Motor neuron (in vitro differentiated cells): ENCODE data around the gene INAFM2. TPM values are rescaled to one million over a fixed set of nuclear protein-coding genes. Genes with fewer than 3 reads are reported as not detected.

Source experiments
- ATAC-seq, 8 experiments: fragments of 200-7000 bp; cut with Tn5 transposase; replicated peaks in 6 of 8; 2 replicates each; pipeline ENCODE4 v1.8.0; 2021; ENCODE audit warnings: mild to moderate bottlenecking in 8 of 8, moderate library complexity in 8 of 8
- H3K27ac ChIP-seq, 2 donors: fragments of 250-450 bp; sonication (Bioruptor Pico); 2 replicates each; pipeline ENCODE4 v1.9.0; 2021; ENCODE audit warnings: antibody characterized with exemption in 2 of 2, mild to moderate bottlenecking in 2 of 2, moderate library complexity in 1 of 2
- H3K4me1 ChIP-seq, 2 donors: fragments of 250-450 bp; sonication (Bioruptor Pico); replicated peaks in 1 of 2; 2 replicates each; pipeline ENCODE4 v1.6.1; 2021; ENCODE audit warnings: antibody characterized with exemption in 2 of 2, mild to moderate bottlenecking in 2 of 2, moderate library complexity in 1 of 2
- H3K4me3 ChIP-seq, 5 donors: fragments of 250-450 bp; sonication (Bioruptor Pico); 2 replicates each; pipeline ENCODE4 v1.9.0; 2021; ENCODE audit warnings: antibody characterized with exemption in 5 of 5, mild to moderate bottlenecking in 5 of 5, moderate library complexity in 4 of 5
- WGBS, 10 experiments: fragments of 450-650 bp; shearing (Covaris generic); methylation state at CpG; one replicate each; pipeline ENCODE4 v1.0.0; 2022; 5-methylcytosine and 5-hydroxymethylcytosine counted together
- in situ Hi-C, 9 experiments: fragments of 400-800 bp; cut with MboI; loops; one replicate each; pipeline ENCODE4 v1.15.0; 2021; ENCODE audit warnings: low sequenced_read_pairs in 9 of 9, low pct_unique_long_range_greater_than_20kb in 2 of 9; ENCODE audit not compliant: unreplicated experiment in 9 of 9
- total RNA-seq, 8 experiments: library from RNA; unstranded; fragments of 300-600 nt; gene quantifications; 2 replicates each; pipeline versions ENCODE4 v1.2.3 to v1.2.4, GENCODE V29; 2022

INAFM2 gene
- total RNA-seq, 8 experiments from 2014 or later = 6.5 to 16.8 (median 13.4) TPM

DNA sequence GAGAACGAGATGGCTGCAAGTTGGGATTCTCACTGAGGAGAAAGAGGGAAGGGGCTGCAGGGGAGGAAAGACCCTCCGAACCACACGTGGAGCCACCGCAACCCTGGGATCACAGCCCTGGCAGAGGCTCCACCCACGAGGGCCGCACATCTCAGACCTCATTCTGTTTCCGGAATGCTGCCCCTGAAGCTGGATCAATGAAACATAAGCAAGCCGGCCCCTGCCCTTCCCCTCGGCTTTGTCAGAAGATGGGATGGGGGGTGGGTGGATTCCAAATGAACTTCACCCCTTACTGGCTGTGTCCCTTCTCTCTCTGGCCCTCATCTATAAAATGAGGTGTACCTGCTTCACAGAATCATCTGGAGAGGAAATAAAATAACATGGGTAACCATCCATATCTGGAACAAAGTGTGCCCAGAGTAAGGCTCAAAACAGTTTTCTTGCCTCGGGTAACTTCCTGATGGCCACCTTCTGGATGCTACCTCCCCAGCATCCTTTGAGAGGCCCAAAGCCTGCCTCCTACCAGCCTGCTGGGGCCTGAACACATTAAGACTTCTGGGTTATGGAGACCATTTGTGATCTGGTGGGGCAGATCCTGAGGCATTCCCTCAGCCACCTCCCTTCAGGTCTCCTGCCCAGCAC lies 21.9 kb downstream of the INAFM2 start:
- no peak for ATAC-seq
- no peak overlapping the region for H3K27ac ChIP-seq
- WGBS, 10 experiments = 40 to 88% (median 60%) methylated on average over 1 of the region's 10 CpGs; no CpG with 5 or more reads in 7 of the 10 experiments
- in situ Hi-C loops = no loop called here
- no peak overlapping the region for H3K4me3 ChIP-seq
- peaks cover 10% of the 10 kb centered on the region in 2 donors for H3K4me1 ChIP-seq

DNA sequence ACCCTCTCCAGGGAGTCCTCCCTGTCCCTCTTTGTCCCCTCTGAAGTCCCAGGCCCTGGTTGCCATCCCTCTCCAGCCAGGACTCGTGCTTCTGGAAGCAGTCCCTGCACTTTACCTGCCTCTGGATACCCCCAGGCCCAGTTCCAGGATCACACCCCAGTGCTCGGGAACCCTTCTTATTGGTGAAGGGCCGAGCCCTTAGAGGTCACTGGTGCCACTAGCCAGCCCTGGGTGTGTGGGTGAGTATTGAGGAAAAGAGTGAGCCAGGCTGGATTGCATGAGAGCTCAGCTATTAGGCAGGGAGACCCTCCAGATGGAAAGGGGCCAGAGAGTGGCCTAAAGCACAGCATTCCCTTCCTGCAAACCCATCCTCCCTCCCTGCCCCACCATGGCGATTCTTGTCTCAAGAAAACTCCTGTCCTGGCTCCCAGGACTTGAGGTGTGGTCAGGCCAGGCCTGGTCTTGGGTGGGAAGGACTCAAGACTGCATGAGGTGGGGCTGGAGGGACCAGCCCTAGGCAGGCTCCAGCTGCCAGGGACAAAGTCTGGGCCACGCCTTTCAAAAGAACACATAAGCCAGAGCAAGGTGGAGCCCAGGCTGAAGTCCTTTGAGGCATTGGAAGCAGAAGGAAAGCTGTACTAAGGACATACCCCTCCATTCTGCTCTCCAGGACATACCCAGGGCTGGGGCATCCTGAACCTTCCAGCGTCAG lies 22.5 kb downstream of the INAFM2 start:
- Histone ChIP-seq H3K27ac (no peak overlapping the region), H3K4me1 (peaks cover 3% of the 10 kb centered on the region in 2 donors), H3K4me3 (no peak overlapping the region)
- 20 to 100% (median 60%) methylated on average over 1 of the region's 6 CpGs; no CpG with 5 or more reads in 5 of the 10 experiments for WGBS, 10 experiments
- ATAC-seq = peak in 3 of 8 experiments; percentile 14 to 73 (median 41)
- in situ Hi-C loops = no loop called here

DNA sequence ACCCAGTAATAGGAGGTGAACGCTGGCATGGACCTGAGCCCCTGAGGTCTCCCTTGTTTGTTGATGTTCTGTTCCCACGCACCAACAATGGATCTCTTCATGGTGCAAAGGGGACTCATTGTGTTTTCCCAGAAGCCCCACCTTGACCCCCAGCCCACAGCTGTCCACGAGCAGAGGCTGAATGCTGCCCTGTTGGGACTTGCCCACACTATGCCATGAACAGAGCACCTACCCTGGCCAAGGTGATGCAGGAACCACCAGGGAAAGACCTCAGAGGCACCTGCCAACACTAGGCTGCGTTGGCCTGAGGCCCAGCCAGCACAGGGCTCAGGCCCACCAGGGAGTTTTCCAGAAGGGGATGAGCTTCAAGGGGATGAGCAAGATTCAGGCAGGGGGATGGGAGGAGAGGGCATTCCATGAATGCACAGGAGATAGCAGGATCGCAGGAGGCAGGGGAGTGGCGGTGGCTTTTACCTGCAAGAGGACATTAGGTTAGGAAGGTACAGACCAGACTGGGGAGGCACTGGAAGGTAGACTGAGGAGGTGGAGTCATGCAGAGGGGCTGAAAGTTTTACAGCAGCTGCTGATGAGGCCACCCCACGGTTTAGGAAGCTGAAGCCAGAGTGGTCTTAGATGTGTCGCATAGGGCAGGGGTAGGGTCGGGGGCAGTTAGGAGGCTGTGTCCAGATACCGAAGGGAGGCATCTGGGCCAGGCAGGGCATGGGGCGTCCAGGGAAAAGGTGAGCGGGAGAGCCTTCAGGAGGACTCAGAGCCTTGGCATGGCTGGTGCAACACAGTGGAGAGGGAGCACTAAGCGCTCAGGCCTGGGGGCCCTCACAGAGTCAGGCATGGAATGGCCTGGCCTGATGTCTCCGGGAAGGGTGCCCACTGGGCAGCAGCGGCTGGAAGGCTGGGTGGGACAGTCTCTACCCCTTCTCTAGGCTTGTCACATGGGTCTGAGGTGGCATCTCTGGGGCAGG lies 23.4 kb downstream of the INAFM2 start:
- Histone ChIP-seq H3K4me3 (no peak overlapping the region), H3K4me1 (no peaks in the 10 kb centered on the region), H3K27ac (no peak overlapping the region)
- ATAC-seq = no peak
- 60 to 100% (median 85%) methylated on average over 1 to 4 of the region's 15 CpGs; no CpG with 5 or more reads in 4 of the 10 experiments for WGBS, 10 experiments
- in situ Hi-C loops = no loop called here

- 70 to 74% methylated on average over 2 to 3 of the region's 11 CpGs; no CpG with 5 or more reads in 8 of the 10 experiments for WGBS, 10 experiments
- H3K4me3 ChIP-seq = no peak overlapping the region
- ATAC-seq = peak in 1 of 8 experiments; percentile 16
- no peaks in the 10 kb centered on the region for H3K4me1 ChIP-seq
- in situ Hi-C loops = no loop called here
- H3K27ac ChIP-seq = no peak overlapping the region
These were observed 24.3 kb downstream of the INAFM2 start for GRCh38 chr15:40347559-40348473.

DNA sequence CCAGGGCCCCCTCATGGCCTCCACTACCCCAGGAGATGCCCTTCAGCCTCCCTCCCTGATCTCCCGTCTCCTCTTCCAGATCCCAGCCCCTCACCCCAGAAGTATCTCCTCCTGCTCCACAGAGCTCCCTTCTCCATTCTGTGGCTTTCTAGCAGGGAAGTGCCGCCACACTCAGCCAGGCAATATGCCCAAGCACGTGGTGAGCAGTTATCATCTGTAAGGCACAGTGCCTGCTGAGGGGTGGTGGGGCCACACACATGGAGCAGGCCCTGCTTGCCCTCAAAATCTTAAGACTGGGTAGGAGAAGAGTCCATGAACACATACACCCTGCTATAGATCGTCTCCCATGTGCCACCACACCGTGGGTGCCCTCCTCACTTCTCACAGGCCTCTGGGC lies 25.0 kb downstream of the INAFM2 start:
- Histone ChIP-seq H3K4me3 (no peak overlapping the region), H3K4me1 (no peaks in the 10 kb centered on the region), H3K27ac (no peak overlapping the region)
- WGBS, 10 experiments = 78 to 85% methylated on average over 4 of the region's 5 CpGs; no CpG with 5 or more reads in 8 of the 10 experiments
- no peak for ATAC-seq
- in situ Hi-C loops = no loop called here

GRCh38 chr15:40349163-40349562 lies 25.7 kb downstream of the INAFM2 start:
- 67 to 100% (median 89%) methylated on average over 1 to 3 of the region's 5 CpGs; no CpG with 5 or more reads in 3 of the 10 experiments for WGBS, 10 experiments
- Histone ChIP-seq H3K4me1 (peaks cover 3 to 4% of the 10 kb centered on the region in 2 donors), H3K4me3 (no peak overlapping the region), H3K27ac (no peak overlapping the region)
- in situ Hi-C loops = no loop called here
- no peak for ATAC-seq

DNA sequence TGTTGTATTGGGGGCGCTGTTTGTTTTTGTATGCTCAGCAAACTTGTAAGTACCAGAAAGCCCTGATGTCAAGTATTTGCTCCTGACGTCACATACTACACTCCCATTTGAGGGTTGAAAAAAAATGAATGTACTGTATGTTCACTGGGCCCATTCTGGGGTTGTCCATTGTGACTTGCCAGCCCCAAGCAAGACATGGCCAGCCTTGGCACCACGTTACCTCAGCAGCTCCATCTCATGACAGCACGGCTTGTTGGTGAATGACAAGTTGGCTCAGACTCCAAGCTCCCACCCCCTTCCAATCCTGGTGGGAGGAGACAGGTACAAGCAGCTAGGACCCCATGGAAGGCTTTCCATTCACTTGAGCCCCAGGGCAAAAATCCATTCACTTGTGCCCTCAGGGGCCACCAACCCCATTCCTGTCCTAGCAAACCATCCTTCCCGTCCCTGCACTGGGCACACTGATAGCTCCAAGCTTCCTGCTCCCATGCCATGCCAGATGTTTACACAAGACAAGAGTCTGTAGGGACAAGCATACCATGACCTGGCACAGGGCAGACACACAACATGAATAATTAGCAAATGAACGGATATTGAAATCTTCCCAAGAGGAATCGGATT lies 28.9 kb downstream of the INAFM2 start:
- whole genome bisulfite sequencing, 10 experiments = 20 to 100% (median 80%) methylated on average over 1 to 4 of the region's 7 CpGs; no CpG with 5 or more reads in 1 of the 10 experiments
- no peak overlapping the region for H3K27ac ChIP-seq
- H3K4me1 ChIP-seq = peaks cover 13 to 14% of the 10 kb centered on the region in 2 donors
- no peak overlapping the region for H3K4me3 ChIP-seq
- in situ Hi-C loops = no loop called here
- ATAC-seq = no peak

GRCh38 chr15:40353697-40354096 lies 30.2 kb downstream of the INAFM2 start:
- no peak for ATAC-seq
- H3K4me3 ChIP-seq = no peak overlapping the region

DNA sequence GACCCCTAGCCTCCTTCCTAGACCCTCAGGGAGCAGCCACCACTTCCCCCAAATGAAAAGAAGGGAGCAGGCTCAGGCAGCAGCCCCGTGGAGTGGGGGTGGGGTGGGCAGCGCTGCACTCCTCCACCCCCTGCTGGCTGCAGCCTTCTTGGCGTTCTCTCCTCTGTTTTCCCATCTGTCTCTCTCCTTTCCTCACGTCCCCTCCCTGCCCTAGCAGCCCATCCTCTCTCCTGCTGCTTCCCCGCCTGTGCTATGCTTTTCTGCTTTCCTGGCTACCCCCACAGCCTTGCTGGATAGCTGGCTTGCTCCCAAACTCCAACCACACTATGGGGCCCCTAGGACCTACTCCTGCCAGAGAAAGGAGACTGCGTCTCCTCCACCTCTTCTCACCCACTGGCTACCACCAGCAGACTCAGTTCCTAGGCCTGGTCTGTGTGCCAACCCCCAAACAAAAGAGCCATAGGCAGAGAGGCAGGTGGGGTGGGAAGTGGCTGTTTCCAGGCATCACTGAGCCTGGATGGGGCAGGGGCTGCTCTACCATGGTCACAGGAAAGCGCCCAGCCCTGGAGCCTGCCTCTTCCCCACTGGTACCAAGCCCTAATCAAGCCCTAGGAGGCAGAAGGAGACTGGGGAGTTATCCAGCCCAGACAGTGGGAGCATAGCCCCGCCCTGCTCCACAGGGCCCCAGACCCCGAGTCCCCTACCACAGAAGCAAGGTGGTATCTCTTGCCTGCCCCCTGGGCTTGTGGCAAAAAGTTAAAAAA lies 31.1 kb downstream of the INAFM2 start:
- Histone ChIP-seq H3K27ac (no peak overlapping the region), H3K4me3 (no peak overlapping the region), H3K4me1 (peaks cover 15 to 24% of the 10 kb centered on the region in 2 donors)
- 0 to 48% (median 22%) methylated on average over 1 to 4 of the region's 9 CpGs; no CpG with 5 or more reads in 2 of the 10 experiments for WGBS, 10 experiments
- in situ Hi-C loops = no loop called here
- peak in 4 of 8 experiments; percentile 30 to 65 (median 62) for ATAC-seq

More at GRCh38 chr15:40353697-40354096, 30.2 kb downstream of the INAFM2 start:
- WGBS, 10 experiments = 67 to 80% (median 69%) methylated on average over 1 to 5 of the region's 5 CpGs; no CpG with 5 or more reads in 6 of the 10 experiments
- Histone ChIP-seq H3K4me1 (peaks cover 15 to 16% of the 10 kb centered on the region in 2 donors), H3K27ac (no peak overlapping the region)
- in situ Hi-C loops = no loop called here

GRCh38 chr15:40355976-40356585 lies 32.6 kb downstream of the INAFM2 start:
- Histone ChIP-seq H3K4me3 (no peak overlapping the region), H3K4me1 (peaks cover 15 to 24% of the 10 kb centered on the region in 2 donors), H3K27ac (no peak overlapping the region)
- ATAC-seq = no peak
- in situ Hi-C loops = no loop called here
- WGBS, 10 experiments = 80% methylated on average over 2 of the region's 5 CpGs; no CpG with 5 or more reads in 9 of the 10 experiments

GRCh38 chr15:40357246-40357645 lies 33.8 kb downstream of the INAFM2 start:
- H3K27ac ChIP-seq = no peak overlapping the region
- WGBS, 10 experiments = no CpG with 5 or more reads among the region's 1 CpG
- in situ Hi-C loops = no loop called here
- no peak for ATAC-seq
- H3K4me1 ChIP-seq = peaks cover 15 to 24% of the 10 kb centered on the region in 2 donors
- H3K4me3 ChIP-seq = peak overlapping the region; percentile 61 to 87 (median 64)
